HCT116 (cell line): Measurements from ENCODE around the gene C19orf25. TPM values are rescaled to one million over a fixed set of nuclear protein-coding genes. Genes with fewer than 3 reads are reported as not detected.

ENCODE experiments used
- ATAC-seq: fragments of 200-7000 bp; cut with Tn5 transposase; 2 replicates; pipeline ENCODE4 v1.9.1; 2020; ENCODE audit warnings: mild to moderate bottlenecking, moderate library complexity
- Bru-seq: library from RNA; stranded (reverse); fragments of 400-500 nt; gene quantifications from one replicate; lab custom pipeline; 2021; lab: Mats Ljungman, UMichigan
- BruChase-seq, 2 experiments: library from RNA; stranded (reverse); fragments of 400-500 nt; gene quantifications; one replicate each; lab custom pipeline; 2021; lab: Mats Ljungman, UMichigan
- BruUV-seq: library from RNA; stranded (reverse); fragments of 400-500 nt; replicated peaks from 2 replicates; lab custom pipeline; 2021; lab: Mats Ljungman, UMichigan
- CTCF ChIA-PET: fragments of 300-600 bp; sonication (Branson Sonifier 250); formaldehyde crosslinking; loops from one replicate; lab custom pipeline; 2021; ENCODE audit warnings: antibody characterized with exemption; lab: Charles Lee
- POLR2A ChIA-PET: fragments of 300-600, 350-600 bp; sonication (Branson Sonifier 250); formaldehyde crosslinking; loops from one replicate; lab custom pipeline; 2021; ENCODE audit warnings: antibody characterized with exemption; lab: Charles Lee
- RAD21 ChIA-PET, 2 experiments: fragments of 300-600 bp; sonication (Branson Sonifier 250); formaldehyde crosslinking; loops; one replicate each; lab custom pipeline; 2023; ENCODE audit warnings: low total read pairs in 2 of 2; ENCODE audit not compliant: uncharacterized antibody in 2 of 2, unreplicated experiment in 2 of 2, low non-redundant PET in 1 of 2; lab: Charles Lee
- DNase-seq: peaks from one replicate; pipeline ENCODE4 v3.0.0-alpha.2; 2010; ENCODE audit warnings: low read depth, low spot score
- H2AFZ ChIP-seq: fragments of 200-600 bp; shearing (Covaris generic), sonication (generic); 2 replicates; pipeline ENCODE4 v1.6.1; 2017; ENCODE audit warnings: low read depth, mixed run types, mixed read lengths, antibody characterized with exemption, low read length; ENCODE audit not compliant: poor library complexity, severe bottlenecking
- H3K27ac ChIP-seq: 2 replicates; pipeline ENCODE4 v1.5.1; 2012; ENCODE audit warnings: low read depth, low read length
- H3K27me3 ChIP-seq: fragments of 200-600 bp; sonication (generic); 2 replicates; pipeline ENCODE4 v1.6.1; 2016; ENCODE audit warnings: mixed run types, low read length, mixed read lengths; ENCODE audit not compliant: insufficient read depth
- H3K36me3 ChIP-seq, 2 experiments: fragments of 200-500 bp in 1 of 2; fragments of 200-600 bp in 1 of 2; sonication (Bioruptor generic) in 1 of 2; sonication (generic) in 1 of 2; 2 replicates each; pipeline versions ENCODE4 v1.5.1 to v1.6.1; 2014 to 2016; ENCODE audit warnings: low read length in 2 of 2, inconsistent platforms in 1 of 2, mixed read lengths in 1 of 2, mixed run types in 1 of 2; ENCODE audit not compliant: insufficient read depth in 2 of 2, control insufficient read depth in 1 of 2
- H3K4me1 ChIP-seq, 2 experiments: fragments of 200-600 bp in 1 of 2; sonication (generic) in 1 of 2; 2 replicates each; pipeline versions ENCODE4 v1.5.1 to v1.6.1; 2012 to 2017; ENCODE audit warnings: low read length in 2 of 2, inconsistent platforms in 1 of 2, mild to moderate bottlenecking in 1 of 2, mixed read lengths in 1 of 2, mixed run types in 1 of 2, moderate library complexity in 1 of 2; ENCODE audit not compliant: insufficient read depth in 2 of 2, control insufficient read depth in 1 of 2
- H3K4me2 ChIP-seq: fragments of 200-600 bp; sonication (generic); 2 replicates; pipeline ENCODE4 v1.6.1; 2017; ENCODE audit warnings: mixed run types, low read length, mixed read lengths
- H3K4me3 ChIP-seq, 2 experiments: fragments of 200-600 bp in 1 of 2; sonication (generic) in 1 of 2; replicated peaks in 1 of 2; 2 replicates each; pipeline ENCODE4 v1.5.1; 2011 to 2016; ENCODE audit warnings: low read length in 2 of 2, control low read depth in 1 of 2, low read depth in 1 of 2, mild to moderate bottlenecking in 1 of 2, mixed read lengths in 1 of 2, mixed run types in 1 of 2
- H3K79me2 ChIP-seq: fragments of 200-600 bp; sonication (generic); 2 replicates; pipeline ENCODE4 v1.6.1; 2017; ENCODE audit warnings: mild to moderate bottlenecking, mixed run types, low read length, moderate library complexity, mixed read lengths; ENCODE audit not compliant: insufficient read depth
- H3K9ac ChIP-seq: fragments of 200-600 bp; sonication (generic); 2 replicates; pipeline ENCODE4 v1.6.1; 2016; ENCODE audit warnings: low read length, mixed read lengths
- H3K9me2 ChIP-seq: fragments of 200-600 bp; sonication (generic), shearing (Covaris generic); 2 replicates; pipeline ENCODE4 v1.6.1; 2017; ENCODE audit warnings: mixed run types, mild to moderate bottlenecking, moderate library complexity; ENCODE audit not compliant: insufficient read depth
- H3K9me3 ChIP-seq, 2 experiments: fragments of 200-500 bp in 1 of 2; fragments of 200-600 bp in 1 of 2; sonication (Bioruptor generic) in 1 of 2; sonication (generic) in 1 of 2; 2 replicates each; pipeline ENCODE4 v1.6.1; 2014 to 2017; ENCODE audit warnings: low read length in 2 of 2, mixed read lengths in 2 of 2, inconsistent platforms in 1 of 2, low read depth in 1 of 2, mild to moderate bottlenecking in 1 of 2, mixed run types in 1 of 2, moderate library complexity in 1 of 2; ENCODE audit not compliant: control insufficient read depth in 1 of 2, insufficient read depth in 1 of 2
- H4K20me1 ChIP-seq: fragments of 200-600 bp; sonication (generic), shearing (Covaris generic); 2 replicates; pipeline ENCODE4 v1.6.1; 2017; ENCODE audit warnings: mixed run types, mild to moderate bottlenecking, moderate library complexity; ENCODE audit not compliant: insufficient read depth
- CTCF ChIP-seq, 3 experiments: fragments of 200-600 bp in 1 of 3; sonication (generic) in 1 of 3; IDR thresholded peaks in 2 of 3; conservative IDR thresholded peaks in 1 of 3; 2 replicates each; pipeline ENCODE4 v1.5.1; 2012 to 2017; ENCODE audit warnings: low read depth in 2 of 3, low read length in 2 of 3, antibody characterized with exemption in 1 of 3, borderline replicate concordance in 1 of 3, control low read depth in 1 of 3, mild to moderate bottlenecking in 1 of 3, mixed read lengths in 1 of 3, mixed run types in 1 of 3, moderate library complexity in 1 of 3; ENCODE audit not compliant: insufficient read depth in 1 of 3
- EGR1 ChIP-seq: IDR thresholded peaks from 2 replicates; pipeline ENCODE4 v1.6.1; 2012; ENCODE audit warnings: low read depth
- EZH2 ChIP-seq: fragments of 200-600 bp; sonication (generic); IDR thresholded peaks from 2 replicates; pipeline ENCODE4 v1.6.1; 2017; ENCODE audit warnings: antibody characterized with exemption, mixed run types
- EZH2phosphoT487 ChIP-seq: fragments of 200-600 bp; IDR thresholded peaks from 2 replicates; pipeline ENCODE4 v1.6.1; 2018; ENCODE audit warnings: antibody characterized with exemption, borderline replicate concordance
- MAX ChIP-seq: IDR thresholded peaks from 2 replicates; pipeline ENCODE4 v1.6.1; 2012
- POLR2A ChIP-seq: IDR thresholded peaks from 2 replicates; pipeline ENCODE4 v1.7.0; 2011; ENCODE audit warnings: borderline replicate concordance; ENCODE audit not compliant: insufficient read depth, insufficient read length; ENCODE audit errors: extremely low read depth
- POLR2AphosphoS5 ChIP-seq: IDR thresholded peaks from 2 replicates; pipeline ENCODE4 v1.6.1; 2011; ENCODE audit warnings: mild to moderate bottlenecking, low read depth, low read length, moderate library complexity
- SIN3A ChIP-seq: IDR thresholded peaks from 2 replicates; pipeline ENCODE4 v1.6.1; 2012; ENCODE audit warnings: low read depth
- SP1 ChIP-seq: IDR thresholded peaks from 2 replicates; pipeline ENCODE4 v1.6.1; 2012; ENCODE audit warnings: low read depth
- SRF ChIP-seq: IDR thresholded peaks from 2 replicates; pipeline ENCODE4 v1.6.1; 2012; ENCODE audit warnings: low read depth
- TCF7L2 ChIP-seq: IDR thresholded peaks from 2 replicates; pipeline ENCODE4 v1.7.0; 2011; ENCODE audit warnings: borderline replicate concordance, inconsistent platforms; ENCODE audit not compliant: insufficient read depth, insufficient read length; ENCODE audit errors: extremely low read depth
- YY1 ChIP-seq: IDR thresholded peaks from 2 replicates; pipeline ENCODE4 v1.6.1; 2011; ENCODE audit warnings: low read length, low read depth, moderate library complexity, mild to moderate bottlenecking; ENCODE audit not compliant: insufficient replicate concordance; ENCODE audit errors: extremely low read depth
- ZFX ChIP-seq: fragments of 450-650 bp; IDR thresholded peaks from 2 replicates; pipeline ENCODE4 v1.6.1; 2017
- intact Hi-C: fragments of 100-400 bp; cut with micrococcal nuclease; formaldehyde crosslinking; loops from 2 replicates; pipeline ENCODE4 v1.10.0; 2022
- long read RNA-seq: library from polyadenylated mRNA; unstranded; transcript quantifications from one replicate; pipeline ENCODE4 v2.0.0, GENCODE V29; 2021; ENCODE audit not compliant: unreplicated experiment
- polyA plus RNA-seq: library from polyadenylated mRNA; unstranded; fragments of >200 nt; gene quantifications from 2 replicates; pipeline ENCODE4 v1.2.1, GENCODE V29; 2012; ENCODE audit warnings: missing spikeins
- total RNA-seq: library from RNA; stranded (reverse); gene quantifications from one replicate; pipeline ENCODE4 v1.2.1, GENCODE V29; 2021; ENCODE audit not compliant: unreplicated experiment

Gene C19orf25
- total RNA-seq (48.8 TPM), Bru-seq, nascent RNA (percentile 63 among the genes with signal in this experiment), BruChase-seq, experiment 1, labeled RNA remaining after a 6-hour chase (percentile 73 among the genes with signal in this experiment), BruChase-seq, experiment 2, labeled RNA remaining after a 2-hour chase (percentile 69 among the genes with signal in this experiment)
- 25.7 and 32.1 TPM in 2 replicates for polyA plus RNA-seq
- long read RNA-seq, transcript C19orf25-211 (1 exons, 2,314 nt), result minor isoform, 8 of 106 reads
- long read RNA-seq, transcript C19orf25-203 (3 exons, 1,837 nt), result major isoform, 41 of 106 reads
- long read RNA-seq, transcript C19orf25-213 (3 exons, 1,287 nt), result minor isoform, 7 of 106 reads
- long read RNA-seq, transcript C19orf25-202 (2 exons, 2,403 nt), result minor isoform, 6 of 106 reads
- long read RNA-seq, partial matches to known transcripts, result 1 of 106 reads
- long read RNA-seq, other reads (novel, unspliced or antisense), result 39 of 106 reads

- H3K27me3 ChIP-seq, result no peaks in the 10 kb centered on the region
- peaks cover 5 to 21% of the 10 kb centered on the region in 2 experiments; a peak in 3 of 4 replicates for H3K4me1 ChIP-seq
- H3K9ac ChIP-seq, result peak within 1 kb of the TSS; percentile 88
- H3K4me3 ChIP-seq, result peak within 1 kb of the TSS; percentile 85 to 96
- CTCF ChIA-PET, result no interaction called here
- H3K4me2 ChIP-seq, result peak within 1 kb of the TSS; percentile 97
- peaks cover 34% of the 10 kb centered on the region for H3K79me2 ChIP-seq
- RAD21 ChIA-PET, result no interaction called here
- peak; percentile 87 for ATAC-seq
- no peaks in the 10 kb centered on the region for H4K20me1 ChIP-seq
- DNase-seq, result peak; percentile 86
- H3K36me3 ChIP-seq, result peaks cover 3 to 5% of the 10 kb centered on the region in 2 experiments; a peak in 2 of 4 replicates
- H2AFZ ChIP-seq, result peak within 1 kb of the TSS; percentile 86
- intact Hi-C loops, result loop anchor here (1.0 kb wide), 2 partner anchors 9 to 11 kb away; partner anchors contain the start of gene PCSK4
- H3K9me2 ChIP-seq, result no peaks in the 10 kb centered on the region
- peak within 1 kb of the TSS; percentile 89 for H3K27ac ChIP-seq
- no peaks in the 10 kb centered on the region for H3K9me3 ChIP-seq
- POLR2A ChIA-PET, result interaction anchor here (0.8 kb wide), 1 partner anchor 14 kb away, joined by 3 read pairs; no protein-coding TSS in a partner anchor
- no TSS peak for BruUV-seq
- TF ChIP-seq POLR2AphosphoS5, result peak; percentile 77
- no peak for TF ChIP-seq CTCF (IDR thresholded peaks at IDR 0.05 in 2 of 3, conservative IDR thresholded peaks at IDR 0.05 in 1 of 3; ENCODE audit: borderline replicate concordance in 1 of 3, insufficient read depth in 1 of 3, low read depth in 2 of 3, low read length in 2 of 3)
- no peak for TF ChIP-seq SRF
- peak; percentile 86 for TF ChIP-seq SP1
- TF ChIP-seq TCF7L2, result no peak
- no peak for TF ChIP-seq EZH2
- peak; percentile 96 for TF ChIP-seq MAX
- peak; percentile 83 for TF ChIP-seq POLR2A
- TF ChIP-seq ZFX, result no peak
- peak; percentile 56 for TF ChIP-seq SIN3A
- peak; percentile 93 for TF ChIP-seq EGR1
- TF ChIP-seq YY1, result no peak
- TF ChIP-seq EZH2phosphoT487, result no peak
These were observed at the start of gene C19orf25 for GRCh38 chr19:1478934-1479707. Gene C19orf25, minus strand, starts transcription at chr19:1479215. Its CDS starts 312 bp downstream, at chr19:1478903.
